GM15510 (cell line): ENCODE measurements around the gene NRXN3.

ENCODE experiments used
- POLR2A ChIP-seq: IDR thresholded peaks from 3 replicates; pipeline ENCODE4 v1.6.1; 2011; ENCODE audit warnings: borderline replicate concordance; ENCODE audit not compliant: insufficient read length; ENCODE audit errors: extremely low read depth

Gene NRXN3

GRCh38 chr14:79157369-79157768 is 987.2 kb downstream of the NRXN3 start:
- TF ChIP-seq POLR2A, result no peak

GRCh38 chr14:79161571-79161970 is 991.4 kb downstream of the NRXN3 start:
- no peak for TF ChIP-seq POLR2A

GRCh38 chr14:79162833-79163232 is 992.7 kb downstream of the NRXN3 start:
- TF ChIP-seq POLR2A, result no peak

GRCh38 chr14:79165471-79166090 is 995.4 kb downstream of the NRXN3 start:
- no peak for TF ChIP-seq POLR2A

- no peak for TF ChIP-seq POLR2A
Observed at GRCh38 chr14:79166171-79166570, 996.0 kb downstream of the NRXN3 start.

- no peak for TF ChIP-seq POLR2A
Observed at GRCh38 chr14:79167957-79168356, 997.8 kb downstream of the NRXN3 start.

GRCh38 chr14:79175671-79176070 is 1005.5 kb downstream of the NRXN3 start:
- no peak for TF ChIP-seq POLR2A

- TF ChIP-seq POLR2A, result no peak
Observed at GRCh38 chr14:79177106-79177505, 1006.9 kb downstream of the NRXN3 start.

GRCh38 chr14:79178719-79179118 is 1008.5 kb downstream of the NRXN3 start:
- no peak for TF ChIP-seq POLR2A

- no peak for TF ChIP-seq POLR2A
Observed at GRCh38 chr14:79179985-79180384, 1009.8 kb downstream of the NRXN3 start.

- TF ChIP-seq POLR2A, result no peak
Observed at GRCh38 chr14:79180656-79181055, 1010.5 kb downstream of the NRXN3 start.

- TF ChIP-seq POLR2A, result no peak
Observed at GRCh38 chr14:79186523-79186922, 1016.4 kb downstream of the NRXN3 start.

GRCh38 chr14:79193689-79194477 is 1023.7 kb downstream of the NRXN3 start:
- TF ChIP-seq POLR2A, result no peak

- TF ChIP-seq POLR2A, result no peak
Observed at GRCh38 chr14:79196216-79196615, 1026.0 kb downstream of the NRXN3 start.

GRCh38 chr14:79197516-79197915 is 1027.3 kb downstream of the NRXN3 start:
- no peak for TF ChIP-seq POLR2A

GRCh38 chr14:79199217-79199616 is 1029.0 kb downstream of the NRXN3 start:
- no peak for TF ChIP-seq POLR2A
